AG09319 (cell line): Measurements from ENCODE around the gene GBP3.
"Not testable (repeated sequence)": the region's sequence is repeated elsewhere in the genome, so short reads cannot be mapped to it uniquely, and the experiment has no call there.

Source experiments
- DNase-seq: peaks from one replicate; pipeline ENCODE4 v3.0.0-alpha.2; 2010; ENCODE audit warnings: low read depth; ENCODE audit errors: extremely low read depth
- TF ChIP-seq, protein P1 (sequence below): IDR thresholded peaks from 2 replicates; pipeline ENCODE4 v1.5.1; 2011; ENCODE audit warnings: low read depth, mild to moderate bottlenecking, inconsistent platforms, low read length, moderate library complexity

GBP3 gene

DNA sequence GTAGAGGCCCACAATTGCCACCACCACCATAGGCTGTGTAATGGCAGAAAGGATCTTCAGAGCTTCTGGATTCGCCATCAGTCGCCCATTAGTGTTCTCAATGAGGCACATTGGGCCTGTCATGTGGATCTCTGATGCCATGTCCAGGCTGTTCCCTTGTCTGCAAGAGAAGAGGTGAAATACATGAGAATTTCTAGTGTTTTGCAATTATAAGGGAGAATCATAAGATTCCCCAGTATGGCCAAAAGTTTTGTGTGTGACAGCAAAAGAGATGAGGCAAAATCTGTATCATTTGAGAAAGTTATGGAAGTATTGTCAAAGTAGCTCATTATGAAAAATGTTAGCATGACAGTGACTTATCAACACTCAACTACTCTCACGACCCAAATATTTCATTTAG lies 40.4 kb upstream of the GBP3 start:
- no peak for DNase-seq
- TF ChIP-seq, protein P1, sequence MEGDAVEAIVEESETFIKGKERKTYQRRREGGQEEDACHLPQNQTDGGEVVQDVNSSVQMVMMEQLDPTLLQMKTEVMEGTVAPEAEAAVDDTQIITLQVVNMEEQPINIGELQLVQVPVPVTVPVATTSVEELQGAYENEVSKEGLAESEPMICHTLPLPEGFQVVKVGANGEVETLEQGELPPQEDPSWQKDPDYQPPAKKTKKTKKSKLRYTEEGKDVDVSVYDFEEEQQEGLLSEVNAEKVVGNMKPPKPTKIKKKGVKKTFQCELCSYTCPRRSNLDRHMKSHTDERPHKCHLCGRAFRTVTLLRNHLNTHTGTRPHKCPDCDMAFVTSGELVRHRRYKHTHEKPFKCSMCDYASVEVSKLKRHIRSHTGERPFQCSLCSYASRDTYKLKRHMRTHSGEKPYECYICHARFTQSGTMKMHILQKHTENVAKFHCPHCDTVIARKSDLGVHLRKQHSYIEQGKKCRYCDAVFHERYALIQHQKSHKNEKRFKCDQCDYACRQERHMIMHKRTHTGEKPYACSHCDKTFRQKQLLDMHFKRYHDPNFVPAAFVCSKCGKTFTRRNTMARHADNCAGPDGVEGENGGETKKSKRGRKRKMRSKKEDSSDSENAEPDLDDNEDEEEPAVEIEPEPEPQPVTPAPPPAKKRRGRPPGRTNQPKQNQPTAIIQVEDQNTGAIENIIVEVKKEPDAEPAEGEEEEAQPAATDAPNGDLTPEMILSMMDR, result no peak

DNA sequence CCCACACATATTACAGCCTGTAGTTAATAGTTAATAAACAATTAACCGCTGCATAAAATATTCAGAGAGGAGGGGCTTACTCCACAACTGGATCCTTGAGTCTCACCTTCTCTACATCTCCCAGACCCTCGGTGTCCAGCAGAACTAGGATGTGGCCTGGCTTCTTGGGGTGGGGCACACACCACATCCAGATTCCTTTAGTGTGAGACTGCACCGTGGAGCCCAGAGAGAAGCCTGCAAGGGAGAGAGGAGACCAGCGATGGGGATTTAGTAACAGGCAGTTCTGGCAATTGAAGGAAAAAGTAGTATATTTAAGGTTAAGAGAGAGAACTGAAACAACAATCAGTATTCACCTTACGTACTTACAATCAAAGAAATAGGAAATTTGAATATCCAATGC lies 37.4 kb upstream of the GBP3 start:
- TF ChIP-seq, protein P1, result no peak
- no peak for DNase-seq

DNA sequence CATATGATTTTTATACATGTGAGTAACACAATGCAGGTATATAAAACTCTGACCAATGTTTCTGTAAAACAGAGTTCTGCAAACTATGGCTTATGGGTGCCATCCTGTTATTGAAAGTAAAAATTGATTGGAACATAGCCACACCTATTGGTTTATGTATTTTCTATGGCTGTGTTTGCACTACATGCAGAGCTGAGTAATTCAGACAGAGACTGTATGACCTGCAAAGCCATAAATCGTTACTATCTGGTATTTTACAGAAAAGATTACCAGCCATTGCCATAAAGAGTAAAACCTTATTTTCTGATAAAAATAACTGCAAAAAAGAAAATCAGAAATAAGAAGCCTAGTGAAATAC lies 29.3 kb upstream of the GBP3 start:
- TF ChIP-seq, protein P1, result no peak

DNA sequence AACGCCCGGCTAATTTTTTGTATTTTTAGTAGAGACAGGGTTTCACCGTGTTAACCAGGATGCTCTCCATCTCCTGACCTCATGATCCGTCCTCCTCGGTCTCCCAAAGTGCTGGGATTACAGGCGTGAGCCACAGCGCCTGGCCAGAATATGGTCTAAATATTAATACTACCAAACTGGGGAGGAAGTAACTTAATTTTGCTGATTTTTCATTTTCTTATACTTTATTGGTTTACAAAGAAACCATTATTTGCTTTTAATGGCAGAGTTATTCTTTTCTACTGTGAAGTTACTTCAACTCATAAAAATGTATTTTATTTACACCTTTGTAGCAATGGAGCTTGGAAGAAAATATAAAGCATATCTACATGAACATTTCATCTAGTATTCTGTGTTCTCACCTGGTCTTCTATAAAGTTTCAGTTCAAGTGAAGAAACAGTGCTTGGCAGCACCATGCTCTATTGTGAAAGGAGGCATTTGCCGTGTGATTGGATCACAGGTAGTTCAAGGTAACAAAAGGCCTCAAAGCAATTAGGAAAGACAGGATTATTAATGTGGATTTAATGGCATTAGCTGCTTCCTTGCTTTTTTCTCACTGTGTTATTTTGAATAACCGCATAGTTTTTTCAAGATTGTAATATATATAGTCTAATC lies 28.8 kb upstream of the GBP3 start:
- DNase-seq, result no peak
- TF ChIP-seq, protein P1, result no peak

More for the DNA sequence above, 29.3 kb upstream of the GBP3 start:
- no peak for DNase-seq

DNA sequence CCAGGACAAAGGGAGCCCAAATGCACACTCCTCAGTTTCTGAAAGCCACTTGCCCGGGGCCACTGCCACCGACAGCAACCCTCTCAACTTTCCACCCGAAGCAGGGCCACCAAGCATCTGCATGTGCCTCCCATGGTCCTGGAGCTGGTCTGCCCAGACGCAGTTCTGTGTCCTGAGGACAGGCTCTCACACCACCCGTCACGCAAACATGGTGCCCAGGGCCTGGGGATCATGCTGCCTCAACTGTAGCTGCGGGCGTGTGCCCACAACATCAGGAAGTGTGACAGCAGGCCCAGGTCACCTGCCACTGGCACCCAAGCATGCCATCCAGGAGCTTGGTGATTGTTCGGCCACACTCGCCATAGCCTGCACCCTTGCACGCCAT lies 28.0 kb upstream of the GBP3 start:
- TF ChIP-seq, protein P1, result no peak
- DNase-seq, result no peak

DNA sequence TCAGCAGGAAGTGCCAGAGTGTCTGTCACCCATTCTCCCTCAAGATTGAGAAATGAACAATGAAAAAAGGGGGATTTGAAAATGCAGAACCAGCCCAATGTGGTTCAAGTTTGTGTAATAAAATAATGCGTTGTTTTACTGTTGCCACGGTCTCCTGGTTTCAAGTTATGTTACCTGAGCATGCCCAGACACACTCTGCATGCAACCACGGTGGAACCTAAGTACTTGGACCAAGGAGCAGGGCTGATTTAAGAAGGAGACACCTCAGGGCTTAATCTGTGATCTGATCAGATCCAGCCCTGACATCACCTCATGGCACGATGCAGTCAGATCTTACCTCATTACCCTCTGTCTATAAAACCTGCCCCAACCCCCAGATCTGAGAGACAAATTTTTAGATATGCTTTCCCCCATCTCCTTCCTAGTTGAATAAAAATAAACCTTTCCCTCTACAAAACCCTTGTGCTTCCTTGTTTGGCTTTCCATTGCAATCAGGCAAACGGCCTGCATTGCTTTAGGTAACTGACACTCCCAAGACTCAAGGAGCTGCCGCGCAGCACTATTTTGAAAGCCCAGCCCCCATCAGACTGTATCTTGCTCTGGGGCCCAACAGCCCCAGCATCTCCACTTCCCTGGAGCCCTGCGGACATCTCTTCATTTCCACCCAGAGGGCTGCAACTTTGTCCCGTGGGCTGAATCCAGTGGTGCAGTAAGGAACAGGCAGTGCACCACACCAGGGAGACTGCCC lies 27.4 kb upstream of the GBP3 start:
- DNase-seq, result not testable (repeated sequence)

DNA sequence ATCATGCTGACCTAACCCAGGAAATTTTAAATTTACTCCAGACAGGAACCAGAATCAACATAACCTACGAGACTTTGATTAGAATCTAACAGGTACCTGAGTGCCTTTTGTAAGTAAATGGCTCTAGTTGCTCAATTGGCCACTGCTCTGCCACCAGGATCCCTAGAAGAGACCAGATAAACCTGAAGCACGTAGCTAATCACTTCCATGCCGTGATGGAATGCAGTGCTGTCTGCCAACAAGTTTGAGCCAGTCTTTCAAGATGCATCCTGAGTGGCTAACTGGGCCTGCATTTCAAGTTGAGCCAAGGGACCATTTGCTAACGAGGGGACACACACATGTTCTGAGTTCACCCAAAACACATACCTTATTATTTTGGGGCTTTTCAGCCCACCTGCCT lies 26.5 kb upstream of the GBP3 start:
- not testable (repeated sequence) for DNase-seq

DNA sequence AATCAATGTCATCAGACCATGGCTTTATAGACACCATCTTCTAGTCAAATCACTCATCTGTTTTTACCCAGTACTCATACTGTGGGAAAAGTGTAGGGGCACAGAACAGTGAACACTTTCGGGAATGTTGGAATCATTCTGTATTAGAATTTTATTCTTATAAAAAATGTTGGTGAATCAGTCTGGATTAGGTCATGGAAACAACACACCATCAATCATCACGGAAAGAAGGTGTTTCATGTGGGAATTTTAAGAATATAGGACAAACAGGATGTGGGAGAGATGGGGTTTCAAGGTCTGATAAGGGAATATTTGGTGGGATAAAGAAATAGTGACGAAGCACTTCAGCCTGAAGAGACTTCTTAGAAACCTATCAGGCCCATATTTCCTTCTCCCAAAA lies 25.1 kb upstream of the GBP3 start:
- TF ChIP-seq, protein P1, result no peak
- no peak for DNase-seq

DNA sequence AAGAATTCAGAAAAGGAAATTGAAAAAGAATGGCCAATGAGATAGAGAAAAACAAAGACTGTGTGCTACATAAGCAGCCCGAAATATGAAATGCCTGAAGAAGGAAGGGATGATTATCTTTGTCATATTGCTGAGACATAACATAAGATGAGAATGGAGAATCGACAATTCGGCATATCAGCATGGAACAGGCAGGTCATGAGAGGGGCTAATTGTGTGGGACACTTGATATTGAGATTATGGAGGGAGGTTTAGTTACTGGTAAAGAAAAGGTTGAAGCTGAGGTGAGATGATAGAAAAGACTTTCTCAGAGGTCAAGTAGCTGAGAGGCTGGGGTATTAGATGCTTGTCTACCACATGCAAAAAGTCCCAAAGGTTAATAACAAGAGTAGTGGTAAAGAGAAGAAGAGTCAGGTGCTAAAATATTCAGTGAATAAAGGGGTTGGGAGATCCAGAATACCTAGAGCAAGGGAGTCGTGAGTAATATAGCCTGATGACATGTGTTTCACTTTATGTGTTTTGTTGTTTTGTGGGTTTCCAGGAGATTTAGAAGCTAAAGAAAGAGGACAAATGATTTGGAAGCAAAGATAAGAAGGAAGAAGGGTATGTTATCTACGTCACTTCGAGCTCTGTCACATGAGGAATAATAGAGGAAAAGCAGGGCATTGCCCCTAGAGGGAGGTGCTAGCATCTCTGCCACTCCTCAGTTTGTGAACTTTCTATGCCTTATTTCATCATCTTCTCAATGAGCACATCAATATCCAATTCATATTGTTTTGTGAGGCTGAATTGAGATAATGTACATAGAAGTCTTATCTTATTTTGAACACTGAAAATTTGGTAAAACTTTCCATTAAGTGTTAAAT lies 23.9 kb upstream of the GBP3 start:
- not testable (repeated sequence) for DNase-seq
